Suppressor macrophage treated with lipopolysaccharide for 4 hours (primary cell): ENCODE measurements around the gene UTP3.
"Not testable (repeated sequence)": the region's sequence is repeated elsewhere in the genome, so short reads cannot be mapped to it uniquely, and the experiment has no call there.

Experiments used
- DNase-seq: peaks from one replicate; pipeline ENCODE4 v3.0.0-alpha.2; 2020

UTP3 gene

GRCh38 chr4:70687821-70688794 lies at the start of gene UTP3:
Gene UTP3 (plus strand): TSS chr4:70688532. CDS start chr4:70688678, 146 bp downstream.
- DNase-seq: peak; percentile 98

- DNase-seq: no peak
These were observed 48.1 kb upstream of the UTP3 start for GRCh38 chr4:70640192-70640591.

GRCh38 chr4:70650741-70651140 lies 37.6 kb upstream of the UTP3 start:
- not testable (repeated sequence) for DNase-seq

- DNase-seq: peak; percentile 47
These were observed 36.3 kb upstream of the UTP3 start for GRCh38 chr4:70651864-70652506.

- no peak for DNase-seq
These were observed 33.7 kb upstream of the UTP3 start for GRCh38 chr4:70654605-70655011.

- no peak for DNase-seq
These were observed 31.0 kb upstream of the UTP3 start for GRCh38 chr4:70657326-70657725.

- no peak for DNase-seq
These were observed 29.9 kb upstream of the UTP3 start for GRCh38 chr4:70658418-70658817.

- DNase-seq: no peak
These were observed 28.2 kb upstream of the UTP3 start for GRCh38 chr4:70660106-70660505.

- DNase-seq: not testable (repeated sequence)
These were observed 26.9 kb upstream of the UTP3 start for GRCh38 chr4:70661309-70661922.

- no peak for DNase-seq
These were observed 22.0 kb upstream of the UTP3 start, which contains the start of gene JCHAIN for GRCh38 chr4:70666369-70666768. Gene JCHAIN (minus strand): TSS chr4:70666508. CDS start chr4:70666490, 18 bp downstream.

GRCh38 chr4:70667740-70668535 lies 20.4 kb upstream of the UTP3 start:
- DNase-seq: no peak

GRCh38 chr4:70670332-70671014 lies 17.9 kb upstream of the UTP3 start:
- no peak for DNase-seq

- DNase-seq: no peak
These were observed 17.2 kb upstream of the UTP3 start for GRCh38 chr4:70671091-70671490.

- no peak for DNase-seq
These were observed 14.1 kb upstream of the UTP3 start for GRCh38 chr4:70674191-70674590.

GRCh38 chr4:70674731-70675130 lies 13.6 kb upstream of the UTP3 start:
- DNase-seq: no peak

GRCh38 chr4:70676554-70677090 lies 11.7 kb upstream of the UTP3 start:
- DNase-seq: no peak

- no peak for DNase-seq
These were observed 9.8 kb upstream of the UTP3 start for GRCh38 chr4:70678383-70678999.

- DNase-seq: no peak
These were observed 7.4 kb upstream of the UTP3 start for GRCh38 chr4:70680934-70681333.

GRCh38 chr4:70681704-70682103 lies 6.6 kb upstream of the UTP3 start:
- DNase-seq: no peak

- not testable (repeated sequence) for DNase-seq
These were observed 6.2 kb upstream of the UTP3 start for GRCh38 chr4:70682142-70682541.

GRCh38 chr4:70687392-70687791 lies 940 bp upstream of the UTP3 start:
- no peak for DNase-seq
